ENCODE data around the gene KCNQ1OT1.

KCNQ1OT1 gene

GRCh38 chr11:2702771-2703362 is 3.1 kb upstream of the KCNQ1OT1 start:
- ATAC-seq, result no peak
- TF ChIP-seq ZC3H10 (CRISPR knock-in tag; IDR thresholded peaks at IDR 0.05) (no peak), TOX (CRISPR knock-in tag; IDR thresholded peaks at IDR 0.05; ENCODE audit: borderline replicate concordance) (no peak), ZNF8 (CRISPR knock-in tag; IDR thresholded peaks at IDR 0.05) (no peak), RARB (CRISPR knock-in tag; IDR thresholded peaks at IDR 0.05) (no peak)
- TF ChIP-seq, protein P1, sequence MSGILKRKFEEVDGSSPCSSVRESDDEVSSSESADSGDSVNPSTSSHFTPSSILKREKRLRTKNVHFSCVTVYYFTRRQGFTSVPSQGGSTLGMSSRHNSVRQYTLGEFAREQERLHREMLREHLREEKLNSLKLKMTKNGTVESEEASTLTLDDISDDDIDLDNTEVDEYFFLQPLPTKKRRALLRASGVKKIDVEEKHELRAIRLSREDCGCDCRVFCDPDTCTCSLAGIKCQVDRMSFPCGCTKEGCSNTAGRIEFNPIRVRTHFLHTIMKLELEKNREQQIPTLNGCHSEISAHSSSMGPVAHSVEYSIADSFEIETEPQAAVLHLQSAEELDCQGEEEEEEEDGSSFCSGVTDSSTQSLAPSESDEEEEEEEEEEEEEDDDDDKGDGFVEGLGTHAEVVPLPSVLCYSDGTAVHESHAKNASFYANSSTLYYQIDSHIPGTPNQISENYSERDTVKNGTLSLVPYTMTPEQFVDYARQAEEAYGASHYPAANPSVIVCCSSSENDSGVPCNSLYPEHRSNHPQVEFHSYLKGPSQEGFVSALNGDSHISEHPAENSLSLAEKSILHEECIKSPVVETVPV (CRISPR knock-in tag; IDR thresholded peaks at IDR 0.05), result no peak
- TF ChIP-seq, protein P2, sequence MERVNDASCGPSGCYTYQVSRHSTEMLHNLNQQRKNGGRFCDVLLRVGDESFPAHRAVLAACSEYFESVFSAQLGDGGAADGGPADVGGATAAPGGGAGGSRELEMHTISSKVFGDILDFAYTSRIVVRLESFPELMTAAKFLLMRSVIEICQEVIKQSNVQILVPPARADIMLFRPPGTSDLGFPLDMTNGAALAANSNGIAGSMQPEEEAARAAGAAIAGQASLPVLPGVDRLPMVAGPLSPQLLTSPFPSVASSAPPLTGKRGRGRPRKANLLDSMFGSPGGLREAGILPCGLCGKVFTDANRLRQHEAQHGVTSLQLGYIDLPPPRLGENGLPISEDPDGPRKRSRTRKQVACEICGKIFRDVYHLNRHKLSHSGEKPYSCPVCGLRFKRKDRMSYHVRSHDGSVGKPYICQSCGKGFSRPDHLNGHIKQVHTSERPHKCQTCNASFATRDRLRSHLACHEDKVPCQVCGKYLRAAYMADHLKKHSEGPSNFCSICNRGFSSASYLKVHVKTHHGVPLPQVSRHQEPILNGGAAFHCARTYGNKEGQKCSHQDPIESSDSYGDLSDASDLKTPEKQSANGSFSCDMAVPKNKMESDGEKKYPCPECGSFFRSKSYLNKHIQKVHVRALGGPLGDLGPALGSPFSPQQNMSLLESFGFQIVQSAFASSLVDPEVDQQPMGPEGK (CRISPR knock-in tag; IDR thresholded peaks at IDR 0.05; ENCODE audit: borderline replicate concordance), result no peak

GRCh38 chr11:2701898-2702434 is 2.2 kb upstream of the KCNQ1OT1 start:
- TF ChIP-seq GLIS3 (CRISPR knock-in tag; IDR thresholded peaks at IDR 0.05), result no peak
- TF ChIP-seq ZNF565 (CRISPR knock-in tag; conservative IDR thresholded peaks at IDR 0.05; ENCODE audit: low read depth), result no peak
- TF ChIP-seq, protein P3, sequence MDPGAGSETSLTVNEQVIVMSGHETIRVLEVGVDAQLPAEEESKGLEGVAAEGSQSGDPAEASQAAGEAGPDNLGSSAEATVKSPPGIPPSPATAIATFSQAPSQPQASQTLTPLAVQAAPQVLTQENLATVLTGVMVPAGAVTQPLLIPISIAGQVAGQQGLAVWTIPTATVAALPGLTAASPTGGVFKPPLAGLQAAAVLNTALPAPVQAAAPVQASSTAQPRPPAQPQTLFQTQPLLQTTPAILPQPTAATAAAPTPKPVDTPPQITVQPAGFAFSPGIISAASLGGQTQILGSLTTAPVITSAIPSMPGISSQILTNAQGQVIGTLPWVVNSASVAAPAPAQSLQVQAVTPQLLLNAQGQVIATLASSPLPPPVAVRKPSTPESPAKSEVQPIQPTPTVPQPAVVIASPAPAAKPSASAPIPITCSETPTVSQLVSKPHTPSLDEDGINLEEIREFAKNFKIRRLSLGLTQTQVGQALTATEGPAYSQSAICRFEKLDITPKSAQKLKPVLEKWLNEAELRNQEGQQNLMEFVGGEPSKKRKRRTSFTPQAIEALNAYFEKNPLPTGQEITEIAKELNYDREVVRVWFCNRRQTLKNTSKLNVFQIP (CRISPR knock-in tag; IDR thresholded peaks at IDR 0.05; ENCODE audit: borderline replicate concordance, low read depth), result no peak
- TF ChIP-seq, protein P4, sequence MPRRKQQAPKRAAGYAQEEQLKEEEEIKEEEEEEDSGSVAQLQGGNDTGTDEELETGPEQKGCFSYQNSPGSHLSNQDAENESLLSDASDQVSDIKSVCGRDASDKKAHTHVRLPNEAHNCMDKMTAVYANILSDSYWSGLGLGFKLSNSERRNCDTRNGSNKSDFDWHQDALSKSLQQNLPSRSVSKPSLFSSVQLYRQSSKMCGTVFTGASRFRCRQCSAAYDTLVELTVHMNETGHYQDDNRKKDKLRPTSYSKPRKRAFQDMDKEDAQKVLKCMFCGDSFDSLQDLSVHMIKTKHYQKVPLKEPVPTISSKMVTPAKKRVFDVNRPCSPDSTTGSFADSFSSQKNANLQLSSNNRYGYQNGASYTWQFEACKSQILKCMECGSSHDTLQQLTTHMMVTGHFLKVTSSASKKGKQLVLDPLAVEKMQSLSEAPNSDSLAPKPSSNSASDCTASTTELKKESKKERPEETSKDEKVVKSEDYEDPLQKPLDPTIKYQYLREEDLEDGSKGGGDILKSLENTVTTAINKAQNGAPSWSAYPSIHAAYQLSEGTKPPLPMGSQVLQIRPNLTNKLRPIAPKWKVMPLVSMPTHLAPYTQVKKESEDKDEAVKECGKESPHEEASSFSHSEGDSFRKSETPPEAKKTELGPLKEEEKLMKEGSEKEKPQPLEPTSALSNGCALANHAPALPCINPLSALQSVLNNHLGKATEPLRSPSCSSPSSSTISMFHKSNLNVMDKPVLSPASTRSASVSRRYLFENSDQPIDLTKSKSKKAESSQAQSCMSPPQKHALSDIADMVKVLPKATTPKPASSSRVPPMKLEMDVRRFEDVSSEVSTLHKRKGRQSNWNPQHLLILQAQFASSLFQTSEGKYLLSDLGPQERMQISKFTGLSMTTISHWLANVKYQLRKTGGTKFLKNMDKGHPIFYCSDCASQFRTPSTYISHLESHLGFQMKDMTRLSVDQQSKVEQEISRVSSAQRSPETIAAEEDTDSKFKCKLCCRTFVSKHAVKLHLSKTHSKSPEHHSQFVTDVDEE (CRISPR knock-in tag; IDR thresholded peaks at IDR 0.05), result no peak
- no peak for TF ChIP-seq ZNF8 (CRISPR knock-in tag; IDR thresholded peaks at IDR 0.05)
- no peak for TF ChIP-seq BACH2 (CRISPR knock-in tag; IDR thresholded peaks at IDR 0.05; ENCODE audit: borderline replicate concordance)
- TF ChIP-seq ISL1 (CRISPR knock-in tag; IDR thresholded peaks at IDR 0.05), result no peak
- TF ChIP-seq CSDC2 (CRISPR knock-in tag; IDR thresholded peaks at IDR 0.05), result no peak
- TF ChIP-seq ZFP30 (CRISPR knock-in tag; IDR thresholded peaks at IDR 0.05), result no peak
- TF ChIP-seq ESRRG (CRISPR knock-in tag; IDR thresholded peaks at IDR 0.05), result no peak
- no peak for TF ChIP-seq CREB5 (CRISPR knock-in tag; IDR thresholded peaks at IDR 0.05; ENCODE audit: low read depth)
- no peak for TF ChIP-seq ZNF70 (CRISPR knock-in tag; IDR thresholded peaks at IDR 0.05)
- ATAC-seq, result no peak

GRCh38 chr11:2701230-2701629 is 1.4 kb upstream of the KCNQ1OT1 start:
- no peak for ATAC-seq
- TF ChIP-seq ZFP3 (CRISPR knock-in tag; IDR thresholded peaks at IDR 0.05) (no peak), TOX (CRISPR knock-in tag; IDR thresholded peaks at IDR 0.05; ENCODE audit: borderline replicate concordance) (no peak), ISL1 (CRISPR knock-in tag; IDR thresholded peaks at IDR 0.05) (no peak), ZNF8 (CRISPR knock-in tag; IDR thresholded peaks at IDR 0.05) (no peak), CREB5 (CRISPR knock-in tag; IDR thresholded peaks at IDR 0.05; ENCODE audit: low read depth) (no peak), OSR1 (CRISPR knock-in tag; IDR thresholded peaks at IDR 0.05) (no peak)
- TF ChIP-seq, protein P3 (CRISPR knock-in tag; IDR thresholded peaks at IDR 0.05; ENCODE audit: borderline replicate concordance, low read depth), result no peak
- TF ChIP-seq, protein P4 (CRISPR knock-in tag; IDR thresholded peaks at IDR 0.05), result no peak
- TF ChIP-seq, protein P2 (CRISPR knock-in tag; IDR thresholded peaks at IDR 0.05; ENCODE audit: borderline replicate concordance), result no peak
